ENCODE results near the gene MSANTD1.

DNA sequence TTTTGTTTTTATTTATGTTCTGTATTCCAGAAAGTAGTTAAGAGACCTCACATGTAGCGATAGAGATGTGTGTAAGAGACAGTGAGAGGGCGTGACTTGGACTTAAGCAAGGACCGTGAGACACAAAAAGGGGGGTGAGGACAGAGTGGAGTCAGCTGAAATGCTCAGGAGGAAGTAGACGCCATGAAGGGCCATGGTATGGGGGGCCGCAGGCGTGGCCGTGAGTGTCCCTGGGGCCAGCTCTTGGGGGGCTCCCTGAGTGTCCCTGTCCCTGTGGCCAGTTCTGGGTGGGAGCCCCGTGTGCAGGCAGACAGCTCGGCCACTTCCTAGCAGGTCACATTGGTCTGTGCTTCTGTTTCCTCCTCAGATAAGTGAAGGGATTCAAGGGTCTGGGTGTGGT lies 23.0 kb upstream of the MSANTD1 start:
- TF ChIP-seq, protein P1, sequence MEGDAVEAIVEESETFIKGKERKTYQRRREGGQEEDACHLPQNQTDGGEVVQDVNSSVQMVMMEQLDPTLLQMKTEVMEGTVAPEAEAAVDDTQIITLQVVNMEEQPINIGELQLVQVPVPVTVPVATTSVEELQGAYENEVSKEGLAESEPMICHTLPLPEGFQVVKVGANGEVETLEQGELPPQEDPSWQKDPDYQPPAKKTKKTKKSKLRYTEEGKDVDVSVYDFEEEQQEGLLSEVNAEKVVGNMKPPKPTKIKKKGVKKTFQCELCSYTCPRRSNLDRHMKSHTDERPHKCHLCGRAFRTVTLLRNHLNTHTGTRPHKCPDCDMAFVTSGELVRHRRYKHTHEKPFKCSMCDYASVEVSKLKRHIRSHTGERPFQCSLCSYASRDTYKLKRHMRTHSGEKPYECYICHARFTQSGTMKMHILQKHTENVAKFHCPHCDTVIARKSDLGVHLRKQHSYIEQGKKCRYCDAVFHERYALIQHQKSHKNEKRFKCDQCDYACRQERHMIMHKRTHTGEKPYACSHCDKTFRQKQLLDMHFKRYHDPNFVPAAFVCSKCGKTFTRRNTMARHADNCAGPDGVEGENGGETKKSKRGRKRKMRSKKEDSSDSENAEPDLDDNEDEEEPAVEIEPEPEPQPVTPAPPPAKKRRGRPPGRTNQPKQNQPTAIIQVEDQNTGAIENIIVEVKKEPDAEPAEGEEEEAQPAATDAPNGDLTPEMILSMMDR (IDR thresholded peaks at IDR 0.05; ENCODE audit: poor library complexity, severe bottlenecking), result no peak
- no peak for TF ChIP-seq EZH2 (IDR thresholded peaks at IDR 0.05; ENCODE audit: borderline replicate concordance, insufficient read depth, low read length, poor library complexity, severe bottlenecking)
- TF ChIP-seq, protein P2, sequence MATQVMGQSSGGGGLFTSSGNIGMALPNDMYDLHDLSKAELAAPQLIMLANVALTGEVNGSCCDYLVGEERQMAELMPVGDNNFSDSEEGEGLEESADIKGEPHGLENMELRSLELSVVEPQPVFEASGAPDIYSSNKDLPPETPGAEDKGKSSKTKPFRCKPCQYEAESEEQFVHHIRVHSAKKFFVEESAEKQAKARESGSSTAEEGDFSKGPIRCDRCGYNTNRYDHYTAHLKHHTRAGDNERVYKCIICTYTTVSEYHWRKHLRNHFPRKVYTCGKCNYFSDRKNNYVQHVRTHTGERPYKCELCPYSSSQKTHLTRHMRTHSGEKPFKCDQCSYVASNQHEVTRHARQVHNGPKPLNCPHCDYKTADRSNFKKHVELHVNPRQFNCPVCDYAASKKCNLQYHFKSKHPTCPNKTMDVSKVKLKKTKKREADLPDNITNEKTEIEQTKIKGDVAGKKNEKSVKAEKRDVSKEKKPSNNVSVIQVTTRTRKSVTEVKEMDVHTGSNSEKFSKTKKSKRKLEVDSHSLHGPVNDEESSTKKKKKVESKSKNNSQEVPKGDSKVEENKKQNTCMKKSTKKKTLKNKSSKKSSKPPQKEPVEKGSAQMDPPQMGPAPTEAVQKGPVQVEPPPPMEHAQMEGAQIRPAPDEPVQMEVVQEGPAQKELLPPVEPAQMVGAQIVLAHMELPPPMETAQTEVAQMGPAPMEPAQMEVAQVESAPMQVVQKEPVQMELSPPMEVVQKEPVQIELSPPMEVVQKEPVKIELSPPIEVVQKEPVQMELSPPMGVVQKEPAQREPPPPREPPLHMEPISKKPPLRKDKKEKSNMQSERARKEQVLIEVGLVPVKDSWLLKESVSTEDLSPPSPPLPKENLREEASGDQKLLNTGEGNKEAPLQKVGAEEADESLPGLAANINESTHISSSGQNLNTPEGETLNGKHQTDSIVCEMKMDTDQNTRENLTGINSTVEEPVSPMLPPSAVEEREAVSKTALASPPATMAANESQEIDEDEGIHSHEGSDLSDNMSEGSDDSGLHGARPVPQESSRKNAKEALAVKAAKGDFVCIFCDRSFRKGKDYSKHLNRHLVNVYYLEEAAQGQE (IDR thresholded peaks at IDR 0.05; ENCODE audit: borderline replicate concordance), result no peak
- no peak for TF ChIP-seq EP300 (conservative IDR thresholded peaks at IDR 0.05; ENCODE audit: poor library complexity, severe bottlenecking)
- TF ChIP-seq RAD21 (conservative IDR thresholded peaks at IDR 0.05), result no peak
- TF ChIP-seq TAF1 (IDR thresholded peaks at IDR 0.05; ENCODE audit: low read depth), result no peak
- TF ChIP-seq SMC3 (conservative IDR thresholded peaks at IDR 0.05; ENCODE audit: poor library complexity), result no peak

Measured in neural cell (in vitro differentiated cells).